HG03460 (cell line): Measurements from ENCODE around the gene PPP1R1B.

Source experiments
- ATAC-seq: cut with Tn5 transposase; IDR thresholded peaks from one replicate; pipeline ENCODE4 v1.9.1; 2021; ENCODE audit not compliant: unreplicated experiment

The PPP1R1B gene

GRCh38 chr17:39631403-39631802 is 4.7 kb downstream of the PPP1R1B start:
- ATAC-seq: no peak

GRCh38 chr17:39632153-39632941 is 5.6 kb downstream of the PPP1R1B start:
- no peak for ATAC-seq

- ATAC-seq: no peak
Measured at GRCh38 chr17:39633570-39634183, 6.9 kb downstream of the PPP1R1B start.

GRCh38 chr17:39634384-39634871 is 7.7 kb downstream of the PPP1R1B start:
- no peak for ATAC-seq

GRCh38 chr17:39635614-39636176 is 8.9 kb downstream of the PPP1R1B start:
- ATAC-seq: no peak

GRCh38 chr17:39636587-39636926 is 9.8 kb downstream of the PPP1R1B start:
- peak; percentile 13 for ATAC-seq

- peak; percentile 74 for ATAC-seq
Measured at GRCh38 chr17:39636927-39637736, 10.4 kb downstream of the PPP1R1B start, which contains the start of gene STARD3. STARD3 (plus strand) TSS chr17:39637144; CDS start chr17:39653532, 16,388 bp downstream.

GRCh38 chr17:39638317-39638716 is 11.6 kb downstream of the PPP1R1B start:
- ATAC-seq: no peak

GRCh38 chr17:39639043-39639442 is 12.3 kb downstream of the PPP1R1B start:
- no peak for ATAC-seq

- ATAC-seq: no peak
Measured at GRCh38 chr17:39639566-39640458, 13.1 kb downstream of the PPP1R1B start.

GRCh38 chr17:39640591-39641031 is 13.9 kb downstream of the PPP1R1B start:
- ATAC-seq: no peak

GRCh38 chr17:39641097-39641496 is 14.3 kb downstream of the PPP1R1B start:
- ATAC-seq: no peak

- no peak for ATAC-seq
Measured at GRCh38 chr17:39641883-39642282, 15.1 kb downstream of the PPP1R1B start.

- ATAC-seq: no peak
Measured at GRCh38 chr17:39642291-39643074, 15.7 kb downstream of the PPP1R1B start.

- no peak for ATAC-seq
Measured at GRCh38 chr17:39643271-39643670, 16.5 kb downstream of the PPP1R1B start.

GRCh38 chr17:39647256-39647655 is 20.5 kb downstream of the PPP1R1B start:
- no peak for ATAC-seq

GRCh38 chr17:39648616-39649366 is 22.0 kb downstream of the PPP1R1B start:
- no peak for ATAC-seq

- no peak for ATAC-seq
Measured at GRCh38 chr17:39650121-39650579, 23.4 kb downstream of the PPP1R1B start.
